Measurements from ENCODE around the gene EPC1.
"Not testable (repeated sequence)": the region's sequence is repeated elsewhere in the genome, so short reads cannot be mapped to it uniquely, and the experiment has no call there.

EPC1 gene

GRCh38 chr10:32246685-32247084 is 100.3 kb downstream of the EPC1 start:
- H3K4me2 ChIP-seq: no peak overlapping the region
- H3K36me3 ChIP-seq: no peaks in the 10 kb centered on the region
- H3K27me3 ChIP-seq: no peaks in the 10 kb centered on the region
- H3K27ac ChIP-seq: no peak overlapping the region
- no peak overlapping the region for H3K4me3 ChIP-seq
- no peaks in the 10 kb centered on the region for H4K20me1 ChIP-seq
- no peaks in the 10 kb centered on the region for H3K9me3 ChIP-seq
- TF ChIP-seq Cebpa-rat (IDR thresholded peaks at IDR 0.05): no peak
- no peak overlapping the region for H3K9ac ChIP-seq
- no peaks in the 10 kb centered on the region for H3K4me1 ChIP-seq

GRCh38 chr10:32245760-32246159 is 101.2 kb downstream of the EPC1 start:
- Histone ChIP-seq H3K4me3 (no peak overlapping the region), H3K4me2 (no peak overlapping the region), H3K4me1 (no peaks in the 10 kb centered on the region)

GRCh38 chr10:32244421-32245207 is 102.3 kb downstream of the EPC1 start:
- Histone ChIP-seq H3K27me3 (no peaks in the 10 kb centered on the region), H3K27ac (no peak overlapping the region), H3K9ac (no peak overlapping the region), H3K36me3 (no peaks in the 10 kb centered on the region), H3K9me3 (no peaks in the 10 kb centered on the region), H4K20me1 (no peaks in the 10 kb centered on the region), H3K4me1 (no peaks in the 10 kb centered on the region), H3K4me2 (no peak overlapping the region), H3K4me3 (no peak overlapping the region)
- no peak for TF ChIP-seq Cebpa-rat (IDR thresholded peaks at IDR 0.05)

More at GRCh38 chr10:32245760-32246159, 101.2 kb downstream of the EPC1 start:
- Histone ChIP-seq H3K27ac (no peak overlapping the region), H3K36me3 (no peaks in the 10 kb centered on the region), H3K27me3 (no peaks in the 10 kb centered on the region), H4K20me1 (no peaks in the 10 kb centered on the region), H3K9ac (no peak overlapping the region), H3K9me3 (no peaks in the 10 kb centered on the region)
- TF ChIP-seq Cebpa-rat (IDR thresholded peaks at IDR 0.05): no peak

GRCh38 chr10:32244011-32244410 is 102.9 kb downstream of the EPC1 start:
- Histone ChIP-seq H3K4me2 (no peak overlapping the region), H3K27ac (no peak overlapping the region), H3K4me3 (no peak overlapping the region), H3K27me3 (no peaks in the 10 kb centered on the region), H3K4me1 (no peaks in the 10 kb centered on the region), H3K9me3 (no peaks in the 10 kb centered on the region), H3K9ac (no peak overlapping the region), H3K36me3 (no peaks in the 10 kb centered on the region), H4K20me1 (no peaks in the 10 kb centered on the region)
- TF ChIP-seq Cebpa-rat (IDR thresholded peaks at IDR 0.05): no peak

- Histone ChIP-seq H4K20me1 (no peaks in the 10 kb centered on the region), H3K27ac (no peak overlapping the region), H3K27me3 (no peaks in the 10 kb centered on the region), H3K9me3 (no peaks in the 10 kb centered on the region), H3K4me1 (no peaks in the 10 kb centered on the region), H3K36me3 (no peaks in the 10 kb centered on the region), H3K4me2 (no peak overlapping the region), H3K4me3 (no peak overlapping the region), H3K9ac (no peak overlapping the region)
- TF ChIP-seq Cebpa-rat (IDR thresholded peaks at IDR 0.05): no peak
Observed at GRCh38 chr10:32241946-32242345, 105.0 kb downstream of the EPC1 start.

GRCh38 chr10:32240471-32240870 is 106.5 kb downstream of the EPC1 start:
- Histone ChIP-seq H3K9me3 (no peaks in the 10 kb centered on the region), H3K36me3 (no peaks in the 10 kb centered on the region), H3K4me1 (no peaks in the 10 kb centered on the region), H3K27ac (no peak overlapping the region), H3K4me2 (no peak overlapping the region), H3K27me3 (no peaks in the 10 kb centered on the region), H3K4me3 (no peak overlapping the region), H4K20me1 (no peaks in the 10 kb centered on the region), H3K9ac (no peak overlapping the region)
- TF ChIP-seq Cebpa-rat (IDR thresholded peaks at IDR 0.05): no peak

GRCh38 chr10:32239769-32240168 is 107.2 kb downstream of the EPC1 start:
- Histone ChIP-seq H3K9me3 (no peaks in the 10 kb centered on the region), H3K4me1 (no peaks in the 10 kb centered on the region), H3K4me2 (no peak overlapping the region), H3K4me3 (no peak overlapping the region), H4K20me1 (no peaks in the 10 kb centered on the region), H3K27me3 (no peaks in the 10 kb centered on the region), H3K36me3 (no peaks in the 10 kb centered on the region), H3K9ac (no peak overlapping the region), H3K27ac (no peak overlapping the region)
- TF ChIP-seq Cebpa-rat (IDR thresholded peaks at IDR 0.05): no peak

- TF ChIP-seq Cebpa-rat (IDR thresholded peaks at IDR 0.05): no peak
- Histone ChIP-seq H3K27ac (no peak overlapping the region), H3K4me3 (no peak overlapping the region), H3K4me2 (no peak overlapping the region), H3K9me3 (peaks cover 10% of the 10 kb centered on the region), H3K4me1 (no peaks in the 10 kb centered on the region), H4K20me1 (no peaks in the 10 kb centered on the region), H3K27me3 (no peaks in the 10 kb centered on the region), H3K9ac (no peak overlapping the region), H3K36me3 (no peaks in the 10 kb centered on the region)
Observed at GRCh38 chr10:32237644-32238345, 109.2 kb downstream of the EPC1 start.

GRCh38 chr10:32234471-32234870 is 112.5 kb downstream of the EPC1 start:
- peaks cover 10% of the 10 kb centered on the region for H3K9me3 ChIP-seq
- no peaks in the 10 kb centered on the region for H3K4me1 ChIP-seq
- H3K36me3 ChIP-seq: no peaks in the 10 kb centered on the region
- H3K4me3 ChIP-seq: no peak overlapping the region
- H4K20me1 ChIP-seq: no peaks in the 10 kb centered on the region
- H3K27ac ChIP-seq: no peak overlapping the region
- H3K9ac ChIP-seq: no peak overlapping the region
- no peaks in the 10 kb centered on the region for H3K27me3 ChIP-seq
- no peak for TF ChIP-seq Cebpa-rat (IDR thresholded peaks at IDR 0.05)
- no peak overlapping the region for H3K4me2 ChIP-seq

- not testable (repeated sequence) for H3K4me2 ChIP-seq, H3K4me1 ChIP-seq, H3K4me3 ChIP-seq, H3K9me3 ChIP-seq, H3K27ac ChIP-seq, H3K36me3 ChIP-seq, H4K20me1 ChIP-seq, H3K27me3 ChIP-seq, H3K9ac ChIP-seq
Observed at GRCh38 chr10:32233375-32233774, 113.6 kb downstream of the EPC1 start.
